HG03064 (cell line): ENCODE results near the gene APC2.
A peak's percentile ranks its signal among the peaks of the same experiment; 100 is the strongest.

Experiments used
- ATAC-seq: cut with Tn5 transposase; IDR thresholded peaks from one replicate; pipeline ENCODE4 v1.9.1; 2021; ENCODE audit warnings: low read depth; ENCODE audit not compliant: unreplicated experiment

APC2 gene

GRCh38 chr19:1449467-1450442 is at the start of gene APC2:
APC2 (plus strand) TSS chr19:1450121; CDS start chr19:1453002, 2,881 bp downstream.
- ATAC-seq, result no peak

- no peak for ATAC-seq
Measured at GRCh38 chr19:1400281-1401137, 49.4 kb upstream of the APC2 start.

GRCh38 chr19:1401138-1401888 is 48.6 kb upstream of the APC2 start, which contains the start of gene GAMT:
GAMT (minus strand) TSS chr19:1401542; CDS start chr19:1401476, 66 bp downstream.
- no peak for ATAC-seq

- no peak for ATAC-seq
Measured at GRCh38 chr19:1401889-1402217, 48.1 kb upstream of the APC2 start.

- ATAC-seq, result no peak
Measured at GRCh38 chr19:1402411-1403070, 47.4 kb upstream of the APC2 start.

- ATAC-seq, result peak; percentile 62
Measured at GRCh38 chr19:1406774-1407527, 43.0 kb upstream of the APC2 start.

GRCh38 chr19:1407528-1408299 is 42.2 kb upstream of the APC2 start, which contains the start of gene DAZAP1:
DAZAP1 (plus strand) TSS chr19:1407586; CDS start chr19:1407774, 188 bp downstream.
- peak; percentile 31 for ATAC-seq

- peak; percentile 15 for ATAC-seq
Measured at GRCh38 chr19:1408300-1409203, 41.4 kb upstream of the APC2 start.

GRCh38 chr19:1409204-1410005 is 40.5 kb upstream of the APC2 start:
- ATAC-seq, result no peak

- no peak for ATAC-seq
Measured at GRCh38 chr19:1410136-1410786, 39.7 kb upstream of the APC2 start.

GRCh38 chr19:1410789-1411188 is 39.1 kb upstream of the APC2 start:
- ATAC-seq, result no peak

GRCh38 chr19:1411255-1412191 is 38.4 kb upstream of the APC2 start:
- ATAC-seq, result no peak

GRCh38 chr19:1412323-1412923 is 37.5 kb upstream of the APC2 start:
- no peak for ATAC-seq

- no peak for ATAC-seq
Measured at GRCh38 chr19:1412995-1413800, 36.7 kb upstream of the APC2 start.
